ENCODE results near the gene FEV.
A peak's percentile ranks its signal among the peaks of the same experiment; 100 is the strongest.

The FEV gene

DNA sequence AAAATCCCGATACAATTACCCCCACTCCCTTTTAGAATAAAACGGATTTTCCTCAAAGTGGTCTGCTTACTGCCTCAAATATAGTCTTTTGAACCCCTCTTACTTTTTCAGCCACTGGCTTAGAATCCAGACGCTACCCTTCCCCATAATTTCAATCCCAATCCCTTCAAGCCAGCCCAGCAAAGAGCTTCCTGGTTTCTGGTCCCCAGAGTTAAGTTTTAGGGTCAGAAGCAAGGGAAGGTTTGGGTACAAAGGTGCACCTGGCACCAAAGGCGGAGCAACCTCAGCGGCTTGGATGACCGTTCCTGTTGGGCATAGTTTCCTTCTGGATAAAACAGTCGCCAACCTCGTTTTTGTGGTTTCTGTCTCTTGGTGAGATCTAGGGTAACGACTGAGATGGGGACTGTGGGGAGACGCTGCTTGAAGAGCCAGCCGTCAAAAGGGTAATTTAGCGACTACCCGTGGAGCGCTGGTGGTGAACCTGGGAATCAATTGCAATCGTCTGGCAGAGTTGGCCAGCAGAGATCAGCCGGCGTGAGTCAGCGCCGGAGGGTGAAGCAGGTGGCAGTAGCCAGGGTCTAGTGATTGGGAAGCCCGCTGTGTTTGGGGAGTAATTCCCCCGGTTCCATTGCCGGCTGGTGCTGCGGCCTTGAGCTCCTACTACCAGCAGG is 1.6 kb downstream of the FEV start:
- TF ChIP-seq, protein P1, sequence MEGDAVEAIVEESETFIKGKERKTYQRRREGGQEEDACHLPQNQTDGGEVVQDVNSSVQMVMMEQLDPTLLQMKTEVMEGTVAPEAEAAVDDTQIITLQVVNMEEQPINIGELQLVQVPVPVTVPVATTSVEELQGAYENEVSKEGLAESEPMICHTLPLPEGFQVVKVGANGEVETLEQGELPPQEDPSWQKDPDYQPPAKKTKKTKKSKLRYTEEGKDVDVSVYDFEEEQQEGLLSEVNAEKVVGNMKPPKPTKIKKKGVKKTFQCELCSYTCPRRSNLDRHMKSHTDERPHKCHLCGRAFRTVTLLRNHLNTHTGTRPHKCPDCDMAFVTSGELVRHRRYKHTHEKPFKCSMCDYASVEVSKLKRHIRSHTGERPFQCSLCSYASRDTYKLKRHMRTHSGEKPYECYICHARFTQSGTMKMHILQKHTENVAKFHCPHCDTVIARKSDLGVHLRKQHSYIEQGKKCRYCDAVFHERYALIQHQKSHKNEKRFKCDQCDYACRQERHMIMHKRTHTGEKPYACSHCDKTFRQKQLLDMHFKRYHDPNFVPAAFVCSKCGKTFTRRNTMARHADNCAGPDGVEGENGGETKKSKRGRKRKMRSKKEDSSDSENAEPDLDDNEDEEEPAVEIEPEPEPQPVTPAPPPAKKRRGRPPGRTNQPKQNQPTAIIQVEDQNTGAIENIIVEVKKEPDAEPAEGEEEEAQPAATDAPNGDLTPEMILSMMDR (IDR thresholded peaks at IDR 0.05; ENCODE audit: low read depth, low read length, missing control alignments): no peak
- no peak for DNase-seq (ENCODE audit: extremely low read depth, low read depth)
- H3K4me3 ChIP-seq (replicated peaks; ENCODE audit: low read depth, low read length): no peak overlapping the region

DNA sequence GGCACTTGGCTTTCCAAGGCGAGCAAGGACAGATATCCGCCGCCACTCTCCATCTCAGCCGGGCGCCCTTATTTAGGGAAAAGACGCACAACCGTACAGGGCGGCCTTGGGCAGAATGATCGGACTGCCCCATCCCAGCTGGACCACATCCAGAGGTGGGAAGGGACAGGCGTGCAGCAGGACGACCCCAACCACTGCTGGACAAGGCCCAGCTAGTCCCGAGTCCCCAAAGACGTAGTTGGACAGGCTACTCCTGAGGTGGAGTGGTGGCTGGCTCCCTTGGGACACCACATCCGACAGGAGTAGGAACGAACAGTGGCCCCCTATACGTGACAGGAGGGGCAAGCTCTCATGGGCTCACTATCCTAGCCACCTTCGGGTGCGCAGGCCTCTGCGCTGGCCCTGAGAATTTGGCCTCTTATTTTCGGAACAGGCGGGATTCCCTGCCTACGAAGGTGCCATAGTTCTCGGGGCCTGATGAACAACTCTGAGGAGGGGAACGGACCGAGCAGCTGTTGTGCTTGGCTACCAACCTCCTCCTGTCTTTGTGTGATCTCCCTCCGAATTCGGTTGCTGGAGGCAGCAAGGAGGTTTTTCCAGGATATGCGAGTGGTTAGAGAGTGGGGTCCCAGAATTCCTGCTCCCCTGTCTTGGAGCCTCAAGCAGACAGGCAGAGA is 2.3 kb downstream of the FEV start:
- DNase-seq (ENCODE audit: extremely low read depth, low read depth): no peak
- no peak overlapping the region for H3K4me3 ChIP-seq (replicated peaks; ENCODE audit: low read depth, low read length)
- TF ChIP-seq, protein P1 (IDR thresholded peaks at IDR 0.05; ENCODE audit: low read depth, low read length, missing control alignments): no peak

DNA sequence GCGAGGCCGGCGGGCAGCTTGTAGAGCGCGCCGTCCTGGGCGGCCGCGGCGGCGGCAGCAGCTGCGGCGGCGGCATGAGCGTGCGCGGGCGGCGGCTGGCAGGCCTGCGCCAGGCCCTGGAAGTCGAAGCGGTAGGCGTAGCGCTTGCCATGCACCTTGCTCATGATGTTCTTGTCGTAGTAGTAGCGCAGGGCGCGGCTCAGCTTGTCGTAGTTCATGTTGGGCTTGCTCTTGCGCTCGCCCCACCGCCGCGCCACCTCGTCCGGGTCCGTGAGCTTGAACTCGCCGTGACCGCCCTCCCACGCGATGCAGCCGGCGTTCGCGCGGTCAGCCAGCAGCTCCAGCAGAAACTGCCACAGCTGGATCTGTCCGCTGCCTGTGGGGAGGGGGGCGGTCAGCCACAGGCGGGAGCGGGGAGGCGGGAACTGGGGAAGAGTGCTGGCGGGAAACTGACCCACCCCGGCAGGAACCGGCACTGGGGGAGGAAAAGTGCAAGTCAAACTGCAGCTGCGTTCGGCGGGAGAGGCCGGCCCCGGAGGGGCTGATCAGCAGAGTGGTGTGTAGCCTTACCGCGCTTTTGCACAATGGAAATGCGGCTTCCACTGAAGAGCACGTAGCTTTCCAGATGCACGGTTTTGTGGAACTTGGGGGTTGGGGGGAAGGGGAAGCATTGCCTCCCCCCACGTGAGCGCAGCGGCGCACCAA is 3.0 kb downstream of the FEV start:
- no peak overlapping the region for H3K4me3 ChIP-seq (replicated peaks; ENCODE audit: low read depth, low read length)

DNA sequence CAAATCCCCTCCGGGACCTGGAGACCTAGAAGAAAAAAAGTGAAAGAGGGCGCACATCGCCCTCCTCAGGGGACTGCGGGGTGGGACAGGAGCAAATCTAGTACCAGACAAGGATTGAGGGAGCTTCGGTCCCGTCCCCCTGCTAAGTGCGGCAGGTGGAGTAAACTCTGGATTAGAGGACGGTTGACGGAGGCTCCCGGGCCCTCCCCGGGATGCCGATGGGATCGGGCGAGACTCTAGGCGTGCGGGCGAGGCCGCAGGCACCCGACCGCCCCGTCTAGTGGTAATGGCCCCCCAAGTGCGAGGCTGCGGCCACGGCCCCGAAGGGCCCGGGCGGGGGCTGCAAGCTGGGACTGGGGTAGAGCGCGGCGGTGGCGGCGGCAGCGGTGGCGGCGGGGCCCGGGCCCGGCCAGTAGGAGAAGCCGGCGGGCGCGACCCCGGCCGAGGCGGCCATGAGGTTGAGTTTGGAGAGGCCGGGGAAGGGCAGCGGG is 3.5 kb downstream of the FEV start:
- TF ChIP-seq, protein P1 (IDR thresholded peaks at IDR 0.05; ENCODE audit: low read depth, low read length, missing control alignments): peak; percentile 7
- no peak overlapping the region for H3K4me3 ChIP-seq (replicated peaks; ENCODE audit: low read depth, low read length)
- DNase-seq (ENCODE audit: extremely low read depth, low read depth): no peak

More for the DNA sequence above, 3.0 kb downstream of the FEV start:
- TF ChIP-seq, protein P1 (IDR thresholded peaks at IDR 0.05; ENCODE audit: low read depth, low read length, missing control alignments): no peak
- DNase-seq (ENCODE audit: extremely low read depth, low read depth): no peak

DNA sequence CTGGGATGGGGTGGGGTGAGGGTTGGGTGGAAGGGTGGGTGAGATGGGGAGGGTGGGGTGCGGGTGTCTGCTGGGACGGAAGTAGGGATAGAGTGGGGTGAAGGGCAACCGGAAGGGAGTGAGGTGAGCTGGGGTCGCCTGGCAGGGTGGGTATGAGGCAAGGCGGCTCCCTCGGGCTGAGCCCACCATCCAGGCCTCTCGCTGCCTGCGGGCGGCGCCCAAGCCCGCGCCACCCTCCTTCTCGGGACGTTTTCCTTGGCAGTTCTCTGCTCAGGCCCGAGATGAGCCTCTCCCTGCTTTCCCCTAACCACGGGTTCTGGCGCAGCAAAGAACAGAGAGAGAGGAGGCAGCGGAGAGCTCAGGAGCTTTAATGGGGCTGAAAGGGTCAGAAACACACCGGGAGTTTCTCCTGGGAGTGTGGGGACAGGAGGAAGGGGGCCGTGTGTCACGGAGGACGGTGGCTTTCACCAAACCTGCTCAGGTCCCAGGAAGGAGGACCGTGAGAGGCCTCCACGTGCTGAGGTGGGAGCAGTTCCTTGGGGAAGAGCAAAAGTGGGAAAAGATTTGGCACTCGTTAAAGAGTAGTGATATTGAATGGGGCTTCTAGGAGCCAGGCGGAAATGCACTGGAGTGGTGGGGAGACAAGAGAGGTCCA is 4.1 kb downstream of the FEV start:
- no peak for DNase-seq (ENCODE audit: extremely low read depth, low read depth)
- TF ChIP-seq, protein P1 (IDR thresholded peaks at IDR 0.05; ENCODE audit: low read depth, low read length, missing control alignments): no peak
- no peak overlapping the region for H3K4me3 ChIP-seq (replicated peaks; ENCODE audit: low read depth, low read length)

DNA sequence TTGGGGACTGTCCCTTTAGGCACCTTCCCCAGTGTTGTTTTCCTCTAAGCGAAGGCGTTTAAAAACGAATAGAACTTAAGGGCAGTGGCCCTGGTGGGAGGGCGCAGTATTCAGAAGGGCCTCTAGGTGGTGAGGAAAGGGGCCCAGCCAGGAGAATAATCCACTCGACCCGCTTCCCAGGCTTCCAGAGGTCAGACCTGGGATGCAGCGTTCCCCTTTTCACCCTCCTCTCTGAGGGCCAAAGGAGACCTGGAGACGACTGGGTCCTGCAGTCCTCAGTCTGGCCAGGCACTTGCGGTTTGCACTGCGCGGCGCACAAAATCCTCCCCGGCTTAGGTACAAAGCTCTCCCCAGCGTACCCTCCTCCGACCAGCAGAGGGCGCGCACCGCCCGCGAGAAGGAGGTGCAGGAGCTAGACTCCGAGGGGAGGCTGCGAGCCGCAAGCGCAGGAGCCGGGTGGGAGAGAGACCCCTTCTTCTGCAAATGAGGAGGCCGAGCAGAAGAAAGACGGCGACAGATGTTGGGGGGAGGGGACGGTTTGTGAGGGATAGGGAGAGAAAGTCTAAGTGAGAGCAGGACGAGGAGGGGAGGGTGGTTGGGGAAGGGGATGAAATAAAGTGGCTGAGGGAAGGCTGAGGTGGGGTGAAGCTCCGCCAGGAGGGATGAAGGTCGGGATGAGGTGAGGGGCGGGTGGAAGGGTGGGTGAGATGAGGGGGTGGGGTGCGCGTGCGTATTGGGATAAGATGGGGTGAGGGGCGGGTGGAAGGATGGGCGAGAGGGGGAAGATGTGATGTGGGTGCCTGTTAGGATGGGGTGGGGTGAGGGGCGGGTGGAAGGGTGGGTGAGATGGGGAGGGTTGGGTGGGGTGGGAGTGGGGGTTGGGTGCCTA is 4.9 kb downstream of the FEV start:
- DNase-seq (ENCODE audit: extremely low read depth, low read depth): peak; percentile 33

More for the DNA sequence above, 4.9 kb downstream of the FEV start:
- no peak overlapping the region for H3K4me3 ChIP-seq (replicated peaks; ENCODE audit: low read depth, low read length)
- TF ChIP-seq, protein P1 (IDR thresholded peaks at IDR 0.05; ENCODE audit: low read depth, low read length, missing control alignments): peak; percentile 90

Measured in HFF-Myc (cell line).